Ovary (tissue), 9 donors: ENCODE data around the gene CRYL1. TPM values are rescaled to one million over a fixed set of nuclear protein-coding genes. Genes with fewer than 3 reads are reported as not detected.

Source experiments
- DNase-seq, 5 donors: peaks; one replicate each; pipeline ENCODE4 v3.0.0-alpha.2; 2019 to 2020
- H3K27ac ChIP-seq, 2 donors: fragments of 200-600 bp; one replicate each; pipeline versions ENCODE4 v1.5.1 to v1.8.0; 2019 to 2022
- H3K27me3 ChIP-seq: fragments of 200-600 bp; one replicate; pipeline ENCODE4 v1.8.0; 2022
- H3K36me3 ChIP-seq: fragments of 200-600 bp; sonication (generic); one replicate; pipeline ENCODE4 v1.5.1; 2019
- H3K4me1 ChIP-seq: one replicate; pipeline ENCODE4 v1.8.1; 2013; ENCODE audit warnings: mild to moderate bottlenecking, moderate library complexity; ENCODE audit not compliant: insufficient read depth
- H3K4me3 ChIP-seq: fragments of 200-600 bp; sonication (generic); one replicate; pipeline ENCODE4 v1.5.1; 2017
- H3K9me3 ChIP-seq, 2 donors: fragments of 200-600 bp in 1 of 2; sonication (generic) in 1 of 2; one replicate each; pipeline versions ENCODE4 v1.5.1 to v1.8.1; 2013 to 2019; ENCODE audit warnings: mild to moderate bottlenecking in 1 of 2, moderate library complexity in 1 of 2
- EP300 ChIP-seq: sonication (generic); formaldehyde crosslinking; IDR thresholded peaks from one replicate; pipeline ENCODE4 v1.6.1; 2017; ENCODE audit warnings: antibody characterized with exemption
- POLR2A ChIP-seq: fragments of 450-650 bp; IDR thresholded peaks from one replicate; pipeline ENCODE4 v1.6.1; 2017; ENCODE audit warnings: antibody characterized with exemption, mild to moderate bottlenecking, moderate library complexity
- WGBS, 3 donors: extraction: QIAGEN DNeasy Blood & Tissue Kit in 1 of 3; methylation state at CpG; one replicate each; pipeline versions ENCODE4 v1.1.5 to v1.1.7; 2013 to 2017; 5-methylcytosine and 5-hydroxymethylcytosine counted together
- intact Hi-C, 4 donors: fragments of 100-400 bp; cut with DNase I; formaldehyde crosslinking; loops; one replicate each; pipeline versions ENCODE4 v1.11.0 to v1.15.1; 2022 to 2023
- polyA plus RNA-seq, 2 donors: library from polyadenylated mRNA; stranded (reverse); fragments of 200-250 nt in 1 of 2; fragments of 350-450 nt in 1 of 2; fragmentation: Illumina TruSeq in 1 of 2; extraction: RNeasy Lipid Tissue Mini Kit (QIAGEN cat#74804) in 1 of 2; gene quantifications; one replicate each; pipeline ENCODE4 v1.2.3, GENCODE V29; 2013 to 2014
- total RNA-seq, 7 donors: library from RNA; depleted of rRNA in 2 of 7; stranded (reverse); fragments of >200 nt in 2 of 7; fragmentation: NEBNext Ultra II Directional in 3 of 7; extraction: Animal tissue kit (Norgen Biotek cat#: 25700) in 3 of 7; gene quantifications; one replicate each; pipeline versions ENCODE4 v1.1.0 to v1.2.4, GENCODE V29; 2016 to 2023
- TF ChIP-seq, protein P1 (sequence below), 3 donors: fragments of 450-650 bp in 2 of 3; fragments of 200-600 bp in 1 of 3; IDR thresholded peaks; one replicate each; pipeline versions ENCODE4 v1.5.1 to v1.8.0; 2016 to 2022; ENCODE audit warnings: antibody characterized with exemption in 3 of 3, mild to moderate bottlenecking in 1 of 3
- donor health status: DM: no; HTN: no; CAD: no; lungs with moderate emphysema.
- donor health status: DM: no; HTN: no; CAD: no.
- donor health status: Bipolar disorder and iron deficiency.
- donor health status: DM: yes; HTN: yes; CAD: no.
- donor health status: DM: no; HTN: no; CAD: no.
- donor health status: DM: yes; HTN: yes; CAD: no.

The CRYL1 gene
- total and polyA plus RNA-seq, 9 donors: 17.3 to 41.7 (median 25.8) TPM

DNA sequence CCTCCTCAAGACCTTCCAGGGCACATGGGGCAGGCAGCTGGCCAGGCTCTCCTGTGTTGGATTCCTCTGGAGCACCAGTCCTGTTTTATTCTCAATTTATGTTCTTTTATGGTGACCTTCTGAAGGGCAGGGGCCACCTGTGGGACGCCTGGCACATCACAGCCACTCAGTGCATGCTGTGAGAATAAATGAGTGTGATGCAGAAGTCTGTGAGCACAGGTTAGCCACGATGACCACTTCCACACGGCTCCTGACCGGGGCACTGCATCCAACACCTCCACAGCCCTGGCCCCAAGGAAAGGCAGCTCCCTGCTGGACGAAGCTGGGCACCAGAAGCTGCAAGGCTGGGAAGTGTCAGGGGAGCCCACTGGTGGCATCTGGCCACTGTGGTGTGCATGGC, 122.8 kb downstream of the CRYL1 start:
- intact Hi-C loops: no loop called here
- TF ChIP-seq, protein P1, sequence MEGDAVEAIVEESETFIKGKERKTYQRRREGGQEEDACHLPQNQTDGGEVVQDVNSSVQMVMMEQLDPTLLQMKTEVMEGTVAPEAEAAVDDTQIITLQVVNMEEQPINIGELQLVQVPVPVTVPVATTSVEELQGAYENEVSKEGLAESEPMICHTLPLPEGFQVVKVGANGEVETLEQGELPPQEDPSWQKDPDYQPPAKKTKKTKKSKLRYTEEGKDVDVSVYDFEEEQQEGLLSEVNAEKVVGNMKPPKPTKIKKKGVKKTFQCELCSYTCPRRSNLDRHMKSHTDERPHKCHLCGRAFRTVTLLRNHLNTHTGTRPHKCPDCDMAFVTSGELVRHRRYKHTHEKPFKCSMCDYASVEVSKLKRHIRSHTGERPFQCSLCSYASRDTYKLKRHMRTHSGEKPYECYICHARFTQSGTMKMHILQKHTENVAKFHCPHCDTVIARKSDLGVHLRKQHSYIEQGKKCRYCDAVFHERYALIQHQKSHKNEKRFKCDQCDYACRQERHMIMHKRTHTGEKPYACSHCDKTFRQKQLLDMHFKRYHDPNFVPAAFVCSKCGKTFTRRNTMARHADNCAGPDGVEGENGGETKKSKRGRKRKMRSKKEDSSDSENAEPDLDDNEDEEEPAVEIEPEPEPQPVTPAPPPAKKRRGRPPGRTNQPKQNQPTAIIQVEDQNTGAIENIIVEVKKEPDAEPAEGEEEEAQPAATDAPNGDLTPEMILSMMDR (IDR thresholded peaks at IDR 0.05): no peak
- no peak for TF ChIP-seq POLR2A
- TF ChIP-seq EP300: no peak
- Histone ChIP-seq H3K9me3 (no peaks in the 10 kb centered on the region), H3K4me1 (no peaks in the 10 kb centered on the region), H3K4me3 (no peak overlapping the region), H3K27ac (no peak overlapping the region), H3K27me3 (no peaks in the 10 kb centered on the region), H3K36me3 (no peaks in the 10 kb centered on the region)
- WGBS, 3 donors: 91 to 96% (median 92%) methylated on average over 5 of the region's 5 CpGs
- DNase-seq: no peak

GRCh38 chr13:20401931-20402856, 123.5 kb downstream of the CRYL1 start:
- Histone ChIP-seq H3K4me1 (no peaks in the 10 kb centered on the region), H3K27ac (no peak overlapping the region), H3K36me3 (no peaks in the 10 kb centered on the region), H3K9me3 (no peaks in the 10 kb centered on the region), H3K27me3 (no peaks in the 10 kb centered on the region), H3K4me3 (no peak overlapping the region)
- 78 to 82% (median 81%) methylated on average over 21 of the region's 21 CpGs for WGBS, 3 donors
- peak in 1 of 5 donors; percentile 2 for DNase-seq
- TF ChIP-seq EP300 (no peak), POLR2A (no peak)
- TF ChIP-seq, protein P1 (IDR thresholded peaks at IDR 0.05): no peak
- intact Hi-C loops: no loop called here

DNA sequence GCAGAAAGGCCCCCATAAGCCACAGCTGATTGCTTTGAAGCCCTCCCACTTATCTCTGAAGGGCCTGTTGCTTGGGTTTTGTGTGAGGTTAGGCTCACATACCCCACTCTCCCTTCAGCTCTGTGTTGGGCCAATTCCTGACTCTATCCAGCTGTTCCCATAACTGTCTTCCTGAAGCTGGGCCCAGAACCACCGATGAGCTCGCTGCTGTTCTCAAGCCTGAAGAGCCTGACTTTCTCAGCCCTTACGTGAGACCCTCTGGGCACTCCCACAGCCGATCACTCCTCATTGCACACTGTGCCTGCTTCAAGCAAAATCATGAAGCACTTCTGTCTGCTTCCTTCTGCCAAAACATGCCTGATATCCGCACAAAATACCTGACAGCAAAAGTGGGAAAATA, 124.1 kb downstream of the CRYL1 start:
- no peak for DNase-seq
- Histone ChIP-seq H3K4me1 (no peaks in the 10 kb centered on the region), H3K4me3 (no peak overlapping the region), H3K27ac (no peak overlapping the region), H3K27me3 (no peaks in the 10 kb centered on the region), H3K36me3 (no peaks in the 10 kb centered on the region), H3K9me3 (no peaks in the 10 kb centered on the region)
- intact Hi-C loops: no loop called here
- TF ChIP-seq, protein P1 (IDR thresholded peaks at IDR 0.05): no peak
- TF ChIP-seq EP300 (no peak), POLR2A (no peak)
- 15 to 35% (median 24%) methylated on average over 5 of the region's 5 CpGs for WGBS, 3 donors

- no peak overlapping the region for H3K4me3 ChIP-seq
- H3K4me1 ChIP-seq: no peaks in the 10 kb centered on the region
- no peak overlapping the region for H3K27ac ChIP-seq
- DNase-seq: no peak
- TF ChIP-seq POLR2A: no peak
- no peak for TF ChIP-seq EP300
- TF ChIP-seq, protein P1 (IDR thresholded peaks at IDR 0.05): no peak
- 54 to 64% (median 57%) methylated on average over 7 of the region's 7 CpGs for WGBS, 3 donors
- H3K27me3 ChIP-seq: no peaks in the 10 kb centered on the region
- no peaks in the 10 kb centered on the region for H3K9me3 ChIP-seq
- intact Hi-C loops: no loop called here
- no peaks in the 10 kb centered on the region for H3K36me3 ChIP-seq
These were observed 124.9 kb downstream of the CRYL1 start for GRCh38 chr13:20400774-20401173.
